GM19099 (cell line): Measurements from ENCODE around the gene TSC1.

Experiments
- POLR2A ChIP-seq: IDR thresholded peaks from 3 replicates; pipeline ENCODE4 v1.6.1; 2011; ENCODE audit warnings: low read depth; ENCODE audit not compliant: insufficient read length; ENCODE audit errors: extremely low read depth

Gene TSC1

DNA sequence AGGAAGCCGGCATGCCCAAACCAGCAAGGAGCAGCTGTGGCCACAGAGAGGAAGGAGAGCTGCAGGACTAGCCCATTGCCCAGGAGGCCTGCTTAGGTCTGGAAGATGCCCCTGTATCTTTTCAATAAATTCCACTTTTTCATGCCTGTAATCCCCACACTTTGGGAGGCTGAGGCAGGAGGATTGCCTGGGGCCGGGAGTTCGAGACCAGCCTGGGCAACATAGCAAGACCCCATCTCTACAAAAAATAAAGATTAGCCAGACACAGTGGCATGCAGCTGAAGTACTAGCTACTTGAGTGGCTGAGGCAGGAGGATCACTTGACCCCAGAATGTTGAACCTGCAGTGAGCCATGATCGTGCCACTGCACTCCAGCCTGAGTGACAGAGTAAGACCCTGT, 5.3 kb upstream of the TSC1 start:
- no peak for TF ChIP-seq POLR2A

DNA sequence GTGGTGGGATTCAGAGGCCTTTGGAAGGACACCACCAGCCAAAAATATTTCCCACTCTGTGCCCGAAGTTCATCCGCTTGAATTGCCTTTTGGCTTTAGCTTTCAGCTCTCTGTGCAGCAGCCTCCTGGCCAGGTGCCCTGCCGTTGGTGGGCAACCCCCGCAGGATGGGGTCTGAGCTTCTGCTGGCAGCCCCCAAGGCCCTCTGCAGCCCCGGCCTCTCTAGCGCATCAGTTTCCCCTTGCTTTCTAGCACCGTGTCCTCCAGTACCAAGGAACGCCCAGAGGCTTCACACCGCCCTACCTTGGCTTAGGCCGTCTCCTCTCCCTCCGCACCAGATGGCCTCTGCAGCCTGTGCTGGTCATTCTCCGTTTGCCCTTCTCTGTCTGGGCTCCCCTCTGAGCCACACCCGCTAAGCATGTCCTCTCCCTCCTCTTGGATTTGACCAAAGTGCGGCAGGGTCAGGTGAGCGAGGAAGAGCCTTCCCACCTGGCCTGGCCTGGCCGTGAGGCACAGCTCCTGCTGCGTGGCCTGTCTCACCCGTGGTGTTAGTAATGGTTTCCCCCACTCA, 4.2 kb upstream of the TSC1 start:
- TF ChIP-seq POLR2A, result no peak

DNA sequence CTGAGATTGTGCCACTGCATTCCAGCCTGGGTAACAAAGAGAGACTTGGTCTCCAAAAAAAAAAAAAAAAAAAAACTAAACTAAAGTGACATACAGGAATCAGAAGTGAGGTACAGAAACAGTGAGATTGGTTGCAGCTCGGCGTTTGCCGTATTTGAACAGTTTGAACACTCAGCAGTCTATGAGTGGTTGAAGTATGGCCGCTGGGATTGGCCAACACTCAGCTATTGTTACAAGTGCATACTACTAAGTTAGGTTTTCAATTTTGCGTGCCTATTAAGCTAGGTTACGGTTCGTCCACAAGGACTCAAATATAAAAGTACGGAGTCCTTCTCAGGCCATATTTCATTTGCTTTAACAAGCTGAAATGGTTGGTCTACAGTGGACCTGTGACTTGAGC, 3.3 kb upstream of the TSC1 start:
- no peak for TF ChIP-seq POLR2A

DNA sequence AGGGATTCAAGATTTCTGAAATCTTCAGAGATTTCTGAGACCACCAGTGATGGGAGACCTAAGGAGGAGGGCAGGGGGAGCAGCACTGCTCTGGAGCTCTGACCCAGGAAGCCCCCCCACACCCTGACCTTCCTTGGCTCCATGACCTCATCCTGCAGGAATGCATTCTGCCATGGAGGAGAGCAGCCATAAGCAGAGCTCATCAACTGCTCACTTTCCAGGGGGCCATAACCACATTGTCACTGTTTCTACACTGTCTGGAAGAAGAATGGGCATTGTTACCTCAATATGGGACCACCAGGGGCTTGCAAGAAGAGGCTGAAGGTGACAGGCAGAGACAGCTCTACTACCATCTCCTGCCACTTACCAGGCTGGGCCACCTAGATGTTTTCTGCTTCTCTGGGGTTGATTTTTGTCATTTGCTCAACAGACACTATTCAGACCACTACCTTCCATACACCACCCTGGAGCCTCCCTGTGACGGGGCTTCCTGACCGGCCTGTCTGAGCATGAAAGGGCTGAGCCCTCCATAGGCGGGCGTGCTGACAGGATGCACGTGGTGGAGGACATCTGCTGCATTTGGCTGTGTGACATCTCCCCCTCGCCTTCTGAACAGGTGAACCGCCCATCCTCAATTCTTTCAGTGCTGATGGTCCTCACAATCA, 2.3 kb upstream of the TSC1 start:
- no peak for TF ChIP-seq POLR2A

DNA sequence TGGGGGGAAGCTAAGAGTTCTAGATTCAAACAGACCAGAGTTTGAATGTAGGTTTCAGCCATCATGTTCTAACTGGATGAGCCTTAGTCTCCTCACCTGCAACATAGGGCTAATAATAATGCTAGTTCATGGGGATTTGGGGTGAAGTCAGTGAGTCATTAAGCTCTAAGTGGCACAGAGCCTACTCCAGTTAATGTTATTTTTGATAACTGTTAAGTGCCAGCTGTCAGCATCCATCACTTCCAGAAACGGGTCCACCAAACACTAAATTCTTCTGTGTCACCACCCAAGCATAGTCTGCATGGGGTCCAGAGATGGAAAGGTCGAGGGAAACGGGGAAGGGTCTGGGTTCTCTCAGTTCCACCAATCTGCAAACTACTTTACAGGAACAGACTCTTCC, 1.8 kb upstream of the TSC1 start:
- no peak for TF ChIP-seq POLR2A

DNA sequence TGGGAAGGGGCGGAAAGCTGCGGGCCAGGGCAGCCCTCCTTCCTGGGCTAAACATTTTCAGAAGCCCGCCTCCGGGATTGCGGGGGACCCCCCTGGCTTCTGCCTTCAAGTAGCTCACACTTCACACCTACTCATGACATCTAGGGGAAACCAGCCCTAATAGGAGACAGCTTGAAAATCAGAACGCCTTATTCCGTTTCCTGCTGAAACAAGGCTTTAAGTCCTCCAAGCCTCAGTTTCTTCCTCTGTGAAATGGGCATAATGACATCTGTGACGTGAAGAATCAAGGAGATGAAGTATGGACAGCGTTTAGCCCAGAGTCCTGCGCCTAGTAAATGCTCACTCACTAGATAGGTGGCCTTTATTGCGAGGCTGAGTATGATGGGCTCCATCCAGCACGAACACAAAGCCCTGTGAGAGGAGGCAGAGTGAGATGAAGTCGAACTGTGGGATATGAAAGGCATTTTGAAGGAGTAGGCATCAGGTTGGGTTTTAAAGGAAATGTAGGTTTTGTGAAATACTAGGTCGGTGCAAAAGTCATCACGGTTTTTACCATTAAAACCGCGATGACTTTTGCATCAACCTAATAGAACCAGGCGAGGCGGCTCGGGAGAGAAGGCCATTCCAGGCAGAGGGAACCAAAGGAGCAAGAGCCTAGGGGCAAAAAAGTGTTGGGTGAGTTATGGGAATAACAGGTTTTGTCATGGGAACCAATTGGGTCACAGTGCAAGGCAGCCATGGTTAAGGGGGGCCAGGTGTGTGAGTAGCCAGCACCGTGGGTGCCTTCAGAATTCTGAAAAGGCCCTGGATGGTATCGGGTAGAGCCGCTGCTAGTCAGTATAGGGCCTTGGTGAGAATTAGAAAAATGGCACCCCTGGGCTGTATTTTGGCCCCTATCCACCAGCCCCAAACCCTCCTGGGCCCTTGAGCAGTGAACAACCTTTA, 1.0 kb upstream of the TSC1 start:
- no peak for TF ChIP-seq POLR2A

DNA sequence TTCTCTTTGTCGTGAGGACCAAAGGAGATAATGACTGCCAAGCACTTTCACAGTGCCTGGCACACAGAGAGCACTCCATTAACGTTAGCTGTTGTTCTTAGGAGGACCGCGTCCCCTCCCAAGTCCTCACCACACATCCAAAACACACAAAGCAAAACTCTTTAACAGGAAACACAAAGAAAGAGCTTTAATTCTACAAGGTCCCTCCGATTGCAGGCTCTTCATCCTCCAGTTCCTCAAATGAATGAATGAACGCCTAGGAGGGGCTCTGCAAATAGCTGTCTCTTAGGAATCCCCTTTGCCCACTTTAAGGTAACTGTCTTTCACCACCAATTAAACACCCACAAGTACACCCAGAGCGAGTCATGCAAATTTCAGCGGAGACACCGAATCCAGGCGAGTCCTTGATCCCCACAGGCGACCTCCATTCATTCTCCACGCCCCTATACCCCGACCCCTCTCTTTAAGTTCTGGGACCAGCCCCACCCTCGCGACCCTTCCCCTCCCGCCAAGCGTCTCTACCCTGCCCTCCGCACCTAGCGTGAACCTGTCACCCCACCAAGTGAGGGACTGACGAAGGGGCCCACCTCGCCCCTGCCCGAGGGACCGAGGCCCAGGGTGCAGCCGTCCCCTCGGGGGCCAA, 644 bp downstream of the TSC1 start:
- no peak for TF ChIP-seq POLR2A

DNA sequence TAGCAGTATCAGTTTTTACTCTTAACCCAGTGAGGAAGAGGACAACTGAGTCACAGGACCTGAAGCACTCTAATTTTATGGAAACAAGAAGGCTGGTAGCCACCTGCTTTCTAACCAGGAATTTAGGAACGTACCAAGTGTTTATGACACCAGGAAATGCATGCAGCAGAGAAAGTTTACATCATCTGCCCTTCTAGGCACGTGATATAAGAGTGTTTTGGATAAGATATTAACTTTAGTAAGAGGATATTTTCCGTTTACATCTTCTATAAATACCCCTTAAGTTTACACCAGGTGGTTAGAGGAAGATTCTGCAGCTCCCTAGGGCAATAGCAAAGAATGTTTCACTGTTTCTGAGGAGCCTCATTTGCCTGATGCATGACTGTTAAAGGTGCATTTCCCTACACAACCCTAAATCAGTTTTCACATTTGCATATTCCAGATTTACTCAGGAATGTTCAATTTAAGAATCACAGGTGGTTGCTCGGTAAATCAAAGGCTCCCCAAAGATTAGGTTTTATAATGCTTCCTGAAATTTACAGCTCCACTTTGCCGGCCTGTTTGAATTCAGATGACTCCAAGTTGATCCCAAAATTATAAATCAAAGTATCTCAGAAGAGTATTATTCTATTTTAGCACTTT, 1.8 kb downstream of the TSC1 start:
- TF ChIP-seq POLR2A, result no peak

DNA sequence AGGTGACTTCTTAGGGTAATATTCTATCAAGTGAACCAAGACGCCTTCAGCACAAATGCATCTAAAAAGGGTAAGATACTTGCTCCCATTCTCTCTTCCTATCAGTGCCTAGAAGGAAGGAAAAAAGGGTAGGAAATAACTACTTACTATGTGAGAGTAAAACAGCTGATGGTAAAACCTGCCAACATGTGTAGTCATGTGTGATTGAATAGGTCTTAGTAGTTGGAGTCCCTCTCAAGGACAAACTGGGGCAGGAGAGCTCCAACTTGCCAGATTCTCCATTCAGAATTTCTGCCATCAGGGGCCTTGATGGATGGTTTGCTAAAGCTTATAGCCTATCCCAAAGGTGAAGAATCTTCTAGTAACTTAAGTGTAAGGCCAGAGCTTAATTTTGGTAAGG, 5.2 kb downstream of the TSC1 start:
- no peak for TF ChIP-seq POLR2A

DNA sequence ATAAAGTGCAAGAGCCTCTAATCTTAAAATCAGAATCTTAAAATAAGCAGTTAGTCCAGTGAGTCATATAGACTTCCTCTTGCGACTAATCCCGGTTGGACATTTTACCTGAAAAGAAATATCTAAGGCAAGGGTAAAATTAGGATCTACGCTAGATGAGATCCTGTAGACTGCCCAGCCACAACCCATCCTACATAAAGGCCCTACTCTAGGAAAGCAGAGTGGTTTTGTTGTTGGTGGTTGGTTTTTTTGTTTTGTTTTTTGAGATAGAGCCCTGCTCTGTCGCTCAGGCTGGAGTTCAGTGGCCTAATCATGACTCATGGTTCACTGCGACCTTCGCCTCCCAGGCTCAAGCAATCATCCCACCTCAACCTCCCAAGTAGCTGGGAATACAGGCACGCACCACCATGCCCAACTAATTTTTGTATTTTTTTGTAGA, 6.9 kb downstream of the TSC1 start:
- TF ChIP-seq POLR2A, result no peak

DNA sequence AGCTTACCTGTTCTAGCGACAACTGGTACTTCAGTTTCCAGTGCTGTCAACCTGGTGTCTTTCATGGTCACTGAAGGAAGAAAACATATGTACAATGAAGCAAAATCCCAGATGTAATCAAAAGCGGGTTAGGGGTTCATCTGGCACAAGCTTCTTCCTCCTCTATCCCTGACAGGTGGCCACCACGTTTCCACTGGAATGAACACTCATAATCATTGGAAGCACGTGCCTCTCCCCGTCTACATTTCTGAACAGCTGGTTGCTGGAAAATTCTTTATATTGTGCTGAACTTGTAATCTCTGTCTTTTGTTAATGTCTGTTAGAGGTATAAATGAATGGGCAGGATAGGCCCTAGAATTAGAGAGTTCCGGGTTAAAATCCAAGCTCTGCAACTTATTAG, 9.4 kb downstream of the TSC1 start:
- TF ChIP-seq POLR2A, result no peak

DNA sequence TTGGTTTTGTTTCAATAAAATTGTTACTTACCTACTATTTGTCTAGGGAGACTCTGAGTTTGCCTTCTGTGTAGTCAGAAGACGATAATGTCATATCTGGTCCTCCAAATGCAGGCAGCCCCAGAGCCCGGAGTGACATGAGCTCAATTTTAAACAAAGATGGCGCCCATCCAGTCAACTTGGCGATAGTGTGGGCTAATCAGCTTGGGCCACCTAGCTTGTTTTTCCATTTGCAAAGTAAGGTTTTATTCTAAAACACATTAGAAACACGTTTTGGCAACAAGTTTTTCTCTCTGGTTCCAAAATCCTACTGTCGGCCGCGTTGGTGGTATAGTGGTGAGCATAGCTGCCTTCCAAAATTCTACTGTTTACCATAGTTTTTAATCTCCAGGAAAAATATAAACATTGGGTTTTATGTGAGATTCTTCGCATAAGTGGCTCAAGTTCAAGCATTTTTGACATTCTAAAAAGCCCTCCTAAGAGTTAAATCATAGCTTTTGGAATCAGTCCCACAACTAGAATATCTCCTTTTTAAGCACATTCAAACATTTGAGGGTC, 13.2 kb downstream of the TSC1 start:
- no peak for TF ChIP-seq POLR2A

DNA sequence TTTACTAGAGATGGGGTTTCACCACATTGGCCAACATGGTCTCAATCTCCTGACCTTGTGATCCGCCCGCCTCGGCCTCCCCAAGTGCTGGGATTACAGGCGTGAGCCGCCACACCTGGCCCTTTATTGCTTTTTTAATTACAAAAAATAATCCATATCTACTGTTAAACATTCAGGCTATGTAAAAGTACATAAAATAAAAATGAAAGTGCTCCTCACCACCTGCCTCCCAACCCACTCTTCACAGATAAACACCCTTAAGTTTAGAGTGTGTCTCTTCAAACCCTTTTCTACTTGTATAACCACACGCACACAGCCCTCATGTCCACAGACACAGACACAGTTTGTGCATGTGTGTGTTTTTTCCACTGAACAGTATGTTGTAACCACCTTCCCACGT, 16.7 kb downstream of the TSC1 start:
- no peak for TF ChIP-seq POLR2A

DNA sequence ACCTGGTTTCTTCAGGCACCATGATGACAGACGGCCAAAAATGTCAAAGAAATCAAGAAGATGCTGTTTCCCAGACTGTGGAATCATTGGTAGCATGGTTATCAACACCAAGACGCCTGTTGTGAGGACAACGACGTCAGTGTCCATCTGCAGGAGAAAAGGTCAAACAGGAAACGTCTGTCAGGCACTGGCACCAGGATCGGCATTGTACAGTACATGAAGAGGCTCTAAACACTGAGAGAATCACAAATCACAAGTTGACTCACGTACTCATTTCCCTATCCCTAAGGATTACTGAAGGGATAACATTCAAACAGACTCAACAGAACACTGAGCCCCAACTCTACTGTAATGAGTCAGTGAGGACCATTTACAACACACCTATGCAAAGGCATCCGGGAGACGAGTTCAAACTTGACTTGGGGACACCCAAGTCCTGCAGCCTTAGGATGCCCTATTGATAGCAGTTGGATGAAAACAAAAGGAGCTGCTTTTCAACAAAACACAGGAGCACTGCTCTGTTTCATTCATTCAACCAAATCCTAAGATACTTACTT, 21.0 kb downstream of the TSC1 start:
- no peak for TF ChIP-seq POLR2A

DNA sequence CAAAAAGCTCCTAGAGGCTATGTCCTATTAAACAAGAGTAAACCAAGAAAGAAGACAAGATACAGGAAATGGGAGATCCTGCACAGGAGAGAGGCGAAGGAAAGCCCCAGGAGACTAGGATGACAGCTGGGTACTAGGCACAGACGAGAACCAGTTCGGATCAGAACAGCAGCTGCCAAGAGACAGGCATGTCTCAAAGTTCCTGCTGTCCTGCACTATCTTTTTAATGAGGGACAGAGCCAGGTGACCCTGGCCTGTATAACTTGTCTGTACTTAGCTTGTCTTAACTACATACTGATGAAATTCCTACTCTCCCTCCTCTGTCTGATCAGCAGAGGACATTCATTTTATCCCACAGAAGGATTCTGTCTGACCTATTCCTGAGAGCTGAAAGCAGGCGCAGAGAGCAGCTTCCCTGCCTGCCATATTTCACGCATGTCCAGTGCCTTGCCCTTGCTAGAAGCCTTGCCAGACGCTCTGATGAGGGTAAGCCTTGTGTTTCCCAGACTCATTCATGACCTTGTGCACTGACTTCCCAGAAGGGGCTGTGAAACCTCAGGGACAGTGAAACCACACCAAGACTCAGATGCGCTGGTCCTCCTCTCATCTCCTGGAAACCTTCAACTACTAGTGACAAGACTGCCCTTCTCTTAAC, 24.7 kb downstream of the TSC1 start:
- no peak for TF ChIP-seq POLR2A

DNA sequence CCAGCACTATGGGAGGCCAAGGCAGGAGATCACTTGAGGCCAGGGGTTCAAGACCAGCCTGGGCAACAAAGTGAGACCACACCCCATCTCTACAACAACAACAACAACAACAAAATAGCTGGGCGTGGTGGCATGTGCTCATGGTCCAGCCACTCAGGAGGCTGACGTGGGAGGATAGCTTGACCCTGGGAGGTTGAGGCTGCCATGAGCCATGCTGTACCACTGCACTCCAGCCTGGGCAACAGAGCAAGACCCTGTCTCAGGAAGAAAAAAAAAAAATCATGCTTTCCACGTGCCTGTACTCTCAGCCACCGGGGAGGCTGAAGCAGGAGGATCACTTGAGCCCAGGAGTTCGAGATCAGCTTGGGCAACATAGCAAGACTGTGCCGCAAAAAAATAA, 29.5 kb downstream of the TSC1 start:
- no peak for TF ChIP-seq POLR2A
